Calu3 (cell line): Measurements from ENCODE around the gene ZC2HC1B. TPM values are rescaled to one million over a fixed set of nuclear protein-coding genes. Genes with fewer than 3 reads are reported as not detected.
"Not testable (repeated sequence)": the region's sequence is repeated elsewhere in the genome, so short reads cannot be mapped to it uniquely, and the experiment has no call there.

Experiments
- BruUV-seq: library from RNA; stranded (reverse); fragments of 400-500 nt; replicated peaks from 2 replicates; lab custom pipeline; 2021; lab: Mats Ljungman, UMichigan
- CTCF ChIA-PET: fragments of 300-600 bp; sonication (Branson Sonifier 250); formaldehyde crosslinking; loops from one replicate; lab custom pipeline; 2022; ENCODE audit warnings: antibody characterized with exemption; lab: Charles Lee
- DNase-seq: peaks from one replicate; pipeline ENCODE4 v3.0.0; 2022
- H3K27ac Mint-ChIP-seq: one replicate; pipeline ENCODE4 v1.8.0; 2022; ENCODE audit warnings: mixed read lengths; ENCODE audit not compliant: unreplicated experiment
- H3K27me3 Mint-ChIP-seq: one replicate; pipeline ENCODE4 v1.8.0; 2022; ENCODE audit warnings: mixed read lengths; ENCODE audit not compliant: unreplicated experiment
- H3K36me3 Mint-ChIP-seq: one replicate; pipeline ENCODE4 v1.8.0; 2022; ENCODE audit warnings: mild to moderate bottlenecking, moderate library complexity, mixed read lengths; ENCODE audit not compliant: insufficient read depth, unreplicated experiment
- H3K4me1 Mint-ChIP-seq: one replicate; pipeline ENCODE4 v1.8.0; 2022; ENCODE audit warnings: mild to moderate bottlenecking, low read depth, mixed read lengths; ENCODE audit not compliant: unreplicated experiment
- H3K4me3 Mint-ChIP-seq: one replicate; pipeline ENCODE4 v1.8.0; 2022; ENCODE audit warnings: mild to moderate bottlenecking, low read depth, moderate library complexity, mixed read lengths; ENCODE audit not compliant: unreplicated experiment
- H3K9me3 Mint-ChIP-seq: one replicate; pipeline ENCODE4 v1.8.0; 2022; ENCODE audit warnings: low read depth, mixed read lengths; ENCODE audit not compliant: unreplicated experiment
- intact Hi-C: fragments of 100-400 bp; cut with micrococcal nuclease; formaldehyde crosslinking; loops from one replicate; pipeline ENCODE4 v1.10.0; 2022; ENCODE audit not compliant: unreplicated experiment
- total RNA-seq: library from RNA; stranded (reverse); gene quantifications from 2 replicates; pipeline ENCODE4 v1.2.3, GENCODE V29; 2022
- TF ChIP-seq, protein P1 (sequence below): fragments of 200-600 bp; IDR thresholded peaks from one replicate; pipeline ENCODE4 v1.8.0; 2022; ENCODE audit warnings: antibody characterized with exemption; ENCODE audit not compliant: unreplicated experiment

ZC2HC1B gene
- total RNA-seq, 1 experiment from 2014 or later, result not detected

DNA sequence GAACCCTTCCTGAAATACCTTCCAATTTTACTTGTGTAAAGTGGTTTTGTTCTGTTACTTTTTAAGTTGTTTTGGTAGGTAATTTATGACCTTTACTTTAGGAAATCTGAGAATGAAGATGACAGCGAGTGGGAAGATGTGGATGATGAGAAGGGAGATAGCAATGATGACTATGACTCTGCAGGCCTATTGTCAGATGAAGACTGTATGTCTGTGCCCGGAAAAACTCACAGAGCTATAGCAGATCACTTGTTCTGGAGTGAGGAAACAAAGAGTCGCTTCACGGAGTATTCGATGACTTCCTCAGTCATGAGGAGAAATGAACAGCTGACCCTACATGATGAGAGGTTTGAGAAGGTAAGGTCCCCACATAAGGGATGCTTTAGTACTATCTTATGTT, 6.6 kb upstream of the ZC2HC1B start:
- intact Hi-C loops, result no loop called here
- no peaks in the 10 kb centered on the region for H3K27me3 Mint-ChIP-seq
- CTCF ChIA-PET, result no interaction called here

DNA sequence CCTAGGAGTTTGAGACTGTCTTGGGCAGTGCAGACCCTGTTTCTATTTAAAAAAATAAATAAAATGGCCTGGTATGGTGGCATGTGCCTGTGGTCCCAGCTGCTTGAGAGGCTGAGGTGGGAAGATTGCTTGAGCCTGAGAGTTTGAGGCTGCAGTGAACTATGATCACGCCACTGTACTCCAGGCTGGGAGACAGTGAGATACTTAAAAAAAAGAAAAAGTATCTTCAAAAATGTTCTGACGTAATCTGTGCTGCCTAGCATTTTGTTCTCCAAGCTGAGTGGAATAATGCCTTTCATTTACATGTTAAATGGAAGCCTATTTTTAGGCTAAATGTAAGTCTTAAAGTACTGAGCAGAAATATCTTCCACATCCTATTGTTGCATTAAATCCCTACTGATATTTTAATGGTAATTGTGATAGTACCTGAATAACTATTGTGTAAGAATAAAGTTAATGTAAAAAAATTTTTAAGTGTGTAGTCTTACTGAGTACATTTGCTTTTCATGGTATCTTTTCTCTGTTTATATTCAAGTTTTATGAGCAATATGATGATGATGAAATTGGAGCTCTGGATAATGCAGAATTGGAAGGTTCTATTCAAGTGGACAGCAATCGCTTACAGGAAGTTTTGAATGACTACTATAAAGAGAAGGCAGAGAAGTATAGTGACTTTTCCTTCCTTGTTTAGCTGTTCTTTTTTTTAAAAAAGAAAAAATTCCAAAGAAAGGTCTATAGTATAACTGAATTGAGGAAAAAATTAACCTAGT, 4.2 kb upstream of the ZC2HC1B start:
- no TSS peak for BruUV-seq
- H3K9me3 Mint-ChIP-seq, result peaks cover 2% of the 10 kb centered on the region
- no peaks in the 10 kb centered on the region for H3K4me1 Mint-ChIP-seq
- TF ChIP-seq, protein P1, sequence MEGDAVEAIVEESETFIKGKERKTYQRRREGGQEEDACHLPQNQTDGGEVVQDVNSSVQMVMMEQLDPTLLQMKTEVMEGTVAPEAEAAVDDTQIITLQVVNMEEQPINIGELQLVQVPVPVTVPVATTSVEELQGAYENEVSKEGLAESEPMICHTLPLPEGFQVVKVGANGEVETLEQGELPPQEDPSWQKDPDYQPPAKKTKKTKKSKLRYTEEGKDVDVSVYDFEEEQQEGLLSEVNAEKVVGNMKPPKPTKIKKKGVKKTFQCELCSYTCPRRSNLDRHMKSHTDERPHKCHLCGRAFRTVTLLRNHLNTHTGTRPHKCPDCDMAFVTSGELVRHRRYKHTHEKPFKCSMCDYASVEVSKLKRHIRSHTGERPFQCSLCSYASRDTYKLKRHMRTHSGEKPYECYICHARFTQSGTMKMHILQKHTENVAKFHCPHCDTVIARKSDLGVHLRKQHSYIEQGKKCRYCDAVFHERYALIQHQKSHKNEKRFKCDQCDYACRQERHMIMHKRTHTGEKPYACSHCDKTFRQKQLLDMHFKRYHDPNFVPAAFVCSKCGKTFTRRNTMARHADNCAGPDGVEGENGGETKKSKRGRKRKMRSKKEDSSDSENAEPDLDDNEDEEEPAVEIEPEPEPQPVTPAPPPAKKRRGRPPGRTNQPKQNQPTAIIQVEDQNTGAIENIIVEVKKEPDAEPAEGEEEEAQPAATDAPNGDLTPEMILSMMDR, result no peak
- CTCF ChIA-PET, result no interaction called here
- no peak for DNase-seq
- H3K4me3 Mint-ChIP-seq, result no peak overlapping the region
- H3K27ac Mint-ChIP-seq, result no peak overlapping the region
- H3K27me3 Mint-ChIP-seq, result no peaks in the 10 kb centered on the region
- peaks cover 14% of the 10 kb centered on the region for H3K36me3 Mint-ChIP-seq
- intact Hi-C loops, result no loop called here

More for the DNA sequence above, 6.6 kb upstream of the ZC2HC1B start:
- Mint-ChIP-seq H3K9me3 (peaks cover 7% of the 10 kb centered on the region), H3K4me1 (peaks cover 10% of the 10 kb centered on the region), H3K36me3 (peaks cover 13% of the 10 kb centered on the region), H3K4me3 (no peak overlapping the region), H3K27ac (no peak overlapping the region)
- TF ChIP-seq, protein P1, result no peak
- BruUV-seq, result no TSS peak
- DNase-seq, result no peak

DNA sequence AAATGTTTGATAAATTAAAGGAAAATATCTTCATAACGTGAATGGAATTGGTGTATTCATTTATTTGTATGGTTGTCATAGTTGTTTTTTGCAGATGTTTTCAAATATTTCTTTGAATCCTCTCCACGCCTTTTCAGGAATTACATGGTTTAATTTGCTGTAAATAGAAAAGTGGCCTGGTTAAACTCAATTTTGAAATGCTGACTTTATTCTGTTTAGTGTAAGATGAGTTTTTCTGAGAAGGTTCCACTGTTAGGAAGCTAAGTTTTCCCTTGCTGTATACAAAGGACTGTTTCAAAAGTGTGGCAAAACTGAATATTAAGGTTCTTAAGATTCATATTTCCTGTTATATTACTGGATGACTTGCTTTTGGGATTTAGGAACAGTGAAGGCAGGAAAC, 503 bp upstream of the ZC2HC1B start:
- BruUV-seq, result no TSS peak
- Mint-ChIP-seq H3K9me3 (no peaks in the 10 kb centered on the region), H3K27ac (no peak overlapping the region), H3K27me3 (no peaks in the 10 kb centered on the region), H3K4me1 (no peaks in the 10 kb centered on the region), H3K4me3 (no peak overlapping the region), H3K36me3 (peaks cover 14% of the 10 kb centered on the region)
- no peak for DNase-seq
- intact Hi-C loops, result no loop called here
- TF ChIP-seq, protein P1, result no peak
- CTCF ChIA-PET, result no interaction called here

DNA sequence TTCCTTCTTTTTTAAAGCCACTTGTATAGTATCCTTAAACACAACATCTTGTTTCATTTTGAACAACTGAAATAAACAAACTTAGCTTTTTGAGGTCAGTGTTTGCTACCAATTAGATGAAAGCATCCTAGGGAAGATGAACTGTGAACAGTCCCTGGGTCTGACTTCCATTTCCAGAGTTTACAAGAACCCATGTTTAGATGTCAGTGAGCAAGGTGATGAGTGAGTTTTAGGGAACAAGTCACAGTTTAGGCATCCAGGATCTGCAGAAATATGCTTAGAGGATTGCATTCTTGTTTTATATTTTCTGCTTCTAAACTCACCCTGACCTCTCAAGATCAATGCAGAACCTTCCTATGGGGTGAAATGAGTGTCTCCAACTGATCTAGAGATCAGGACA, 3.0 kb downstream of the ZC2HC1B start:
- TF ChIP-seq, protein P1, result no peak
- no peaks in the 10 kb centered on the region for H3K9me3 Mint-ChIP-seq
- H3K27me3 Mint-ChIP-seq, result no peaks in the 10 kb centered on the region
- DNase-seq, result no peak
- intact Hi-C loops, result no loop called here
- H3K4me1 Mint-ChIP-seq, result no peaks in the 10 kb centered on the region
- BruUV-seq, result no TSS peak
- H3K27ac Mint-ChIP-seq, result no peak overlapping the region
- CTCF ChIA-PET, result no interaction called here
- H3K4me3 Mint-ChIP-seq, result no peak overlapping the region
- peaks cover 6% of the 10 kb centered on the region for H3K36me3 Mint-ChIP-seq

DNA sequence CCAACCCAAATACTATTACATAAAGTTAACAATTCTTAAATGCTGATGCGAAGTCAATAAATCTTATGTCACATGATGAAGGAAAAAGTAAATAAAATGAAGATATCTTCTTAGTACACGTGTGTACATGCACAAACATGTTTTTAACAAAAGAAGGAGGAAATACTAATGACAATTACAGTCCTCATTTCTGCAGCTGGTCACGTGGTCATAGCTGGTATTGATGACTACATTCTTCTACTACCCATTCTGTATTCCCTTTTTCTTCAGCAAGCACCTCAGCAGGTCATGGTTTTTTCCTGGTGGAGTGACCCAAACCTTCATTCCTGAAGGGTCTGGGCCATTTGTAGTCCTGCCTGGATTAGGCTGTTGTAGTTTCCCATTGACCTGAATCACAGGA, 4.5 kb downstream of the ZC2HC1B start:
- DNase-seq, CTCF ChIA-PET, BruUV-seq: not testable (repeated sequence)

DNA sequence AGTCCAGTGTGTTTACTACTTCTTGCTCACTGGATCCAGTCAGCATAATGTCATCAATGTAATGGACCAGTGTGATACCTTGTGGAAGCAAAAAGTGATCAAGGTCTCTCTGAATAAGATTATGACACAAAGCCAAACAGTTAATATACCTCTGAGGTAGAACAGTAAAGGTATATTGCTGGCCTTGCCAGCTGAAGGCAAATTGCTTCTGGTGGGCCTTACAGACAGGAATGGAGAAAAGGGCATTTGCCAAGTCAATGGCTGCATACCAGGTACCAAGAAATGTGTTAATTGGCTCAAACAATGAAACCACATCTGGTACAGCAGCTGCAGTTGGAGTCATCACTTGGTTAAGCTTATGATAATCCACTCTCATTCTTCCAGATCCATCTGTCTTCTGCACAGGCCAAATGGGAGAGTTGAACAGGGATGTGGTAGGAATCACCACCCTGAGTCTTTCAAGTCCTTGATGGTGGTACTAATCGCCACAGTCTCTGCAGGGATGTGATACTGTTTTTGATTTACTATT, 7.0 kb downstream of the ZC2HC1B start:
- CTCF ChIA-PET, H3K4me1 Mint-ChIP-seq, H3K27me3 Mint-ChIP-seq, H3K4me3 Mint-ChIP-seq, DNase-seq, BruUV-seq, intact Hi-C loops, H3K27ac Mint-ChIP-seq, H3K36me3 Mint-ChIP-seq, H3K9me3 Mint-ChIP-seq: not testable (repeated sequence)

More for the DNA sequence above, 4.5 kb downstream of the ZC2HC1B start:
- not testable (repeated sequence) for H3K9me3 Mint-ChIP-seq, H3K27me3 Mint-ChIP-seq, H3K4me1 Mint-ChIP-seq, H3K4me3 Mint-ChIP-seq, H3K36me3 Mint-ChIP-seq, H3K27ac Mint-ChIP-seq
- intact Hi-C loops, result loop anchor here (2.0 kb wide), 1 partner anchor 16 kb away; no protein-coding TSS in a partner anchor
